Activated naive CD4-positive, alpha-beta T cell treated with anti-CD3 and anti-CD28 coated beads, Interleukin-2, amount 10 ng/mL, durations not matched to agents 7 days and 5 days (primary cell): Measurements from ENCODE around the gene RASGRF2.

Experiments used
- CTCF ChIA-PET: fragments of 350-600 bp; sonication (Branson Sonifier 250); formaldehyde crosslinking; loops from one replicate; lab custom pipeline; 2021; ENCODE audit warnings: antibody characterized with exemption; lab: Charles Lee
- DNase-seq: peaks from one replicate; pipeline ENCODE4 v3.0.0-alpha.2; 2020
- H3K27ac Mint-ChIP-seq: one replicate; pipeline ENCODE4 v1.8.0; 2021; ENCODE audit warnings: mild to moderate bottlenecking, moderate library complexity, mixed read lengths
- H3K27me3 Mint-ChIP-seq: one replicate; pipeline ENCODE4 v1.8.0; 2021; ENCODE audit warnings: mild to moderate bottlenecking, mixed read lengths
- H3K36me3 Mint-ChIP-seq: one replicate; pipeline ENCODE4 v1.8.0; 2021; ENCODE audit warnings: mixed read lengths
- H3K4me1 Mint-ChIP-seq: one replicate; pipeline ENCODE4 v1.8.0; 2021; ENCODE audit warnings: mixed read lengths
- H3K4me3 Mint-ChIP-seq: one replicate; pipeline ENCODE4 v1.8.0; 2021; ENCODE audit warnings: mild to moderate bottlenecking, moderate library complexity, mixed read lengths
- H3K9me3 Mint-ChIP-seq: one replicate; pipeline ENCODE4 v1.8.0; 2021; ENCODE audit warnings: mixed read lengths

RASGRF2 gene

DNA sequence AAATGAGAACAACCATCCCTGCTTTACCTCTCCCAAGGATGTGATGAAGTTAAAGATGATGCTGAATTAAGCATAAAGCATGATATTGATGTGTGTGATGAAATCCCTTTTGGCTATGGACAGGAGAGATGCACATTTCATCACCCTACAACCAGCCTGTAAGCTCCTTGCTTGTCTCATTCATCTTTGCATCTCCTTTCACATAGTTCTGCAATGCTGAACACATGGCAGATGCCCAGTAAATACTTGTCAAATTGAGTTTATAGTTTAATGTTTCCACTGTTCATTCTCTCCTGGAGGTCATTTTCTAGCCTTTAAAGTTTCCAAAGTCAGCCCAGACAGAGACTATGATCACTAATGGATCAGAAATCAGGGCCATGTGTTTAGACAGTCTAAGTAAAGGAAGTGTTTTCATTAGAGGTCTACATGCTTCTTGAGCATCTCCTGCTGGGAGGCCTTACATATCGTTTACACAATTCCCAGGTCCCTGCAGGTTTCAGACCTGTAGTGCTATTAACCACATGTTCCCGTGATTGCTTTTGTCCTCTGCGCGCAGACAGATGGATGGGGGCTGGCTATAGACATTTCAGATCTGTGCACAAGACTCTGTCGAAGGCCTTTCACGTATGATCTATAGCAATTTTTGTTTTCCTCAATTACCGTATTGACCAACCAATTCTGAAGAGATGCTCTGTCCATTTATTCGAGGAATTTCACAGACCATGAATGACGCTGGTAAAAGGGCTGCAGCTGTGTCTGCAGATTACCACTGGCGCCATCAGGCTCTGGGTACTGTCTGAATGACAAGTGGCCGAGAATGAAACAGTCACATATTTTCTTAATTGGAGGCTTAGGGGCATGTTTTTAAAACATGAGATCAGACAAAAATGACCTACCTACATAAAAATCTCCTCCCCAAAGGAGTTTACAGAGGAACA, 223.9 kb downstream of the RASGRF2 start:
- Mint-ChIP-seq H3K4me1 (peaks cover 25% of the 10 kb centered on the region), H3K9me3 (no peaks in the 10 kb centered on the region), H3K27ac (no peak overlapping the region), H3K36me3 (no peaks in the 10 kb centered on the region), H3K4me3 (no peak overlapping the region), H3K27me3 (no peaks in the 10 kb centered on the region)
- CTCF ChIA-PET, result interaction anchor here (0.6 to 1.2 kb wide), 3 partner anchors 18 to 263 kb away, joined by 3 to 5 read pairs (median 3); no protein-coding TSS in a partner anchor
- DNase-seq, result no peak

DNA sequence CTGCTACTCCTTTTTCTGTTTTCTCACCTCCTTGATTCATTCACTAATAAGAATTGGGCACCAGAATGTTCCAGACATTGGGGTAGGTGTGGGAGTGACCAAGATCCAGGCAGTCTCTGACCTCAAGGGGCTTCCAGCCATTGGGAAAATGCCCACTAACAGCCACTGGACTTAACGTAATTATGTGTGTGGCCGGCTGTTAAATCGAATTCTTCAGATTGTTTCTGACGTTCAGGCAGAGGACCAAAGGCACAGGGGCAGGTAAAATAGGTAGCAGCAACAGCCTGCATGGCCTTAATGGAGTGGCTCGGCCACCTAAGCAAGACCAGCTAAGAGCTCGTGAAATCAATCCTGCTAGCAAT, 224.6 kb downstream of the RASGRF2 start:
- no peak for DNase-seq
- no peak overlapping the region for H3K27ac Mint-ChIP-seq
- peaks cover 25% of the 10 kb centered on the region for H3K4me1 Mint-ChIP-seq
- no peaks in the 10 kb centered on the region for H3K9me3 Mint-ChIP-seq
- no peaks in the 10 kb centered on the region for H3K27me3 Mint-ChIP-seq
- no peak overlapping the region for H3K4me3 Mint-ChIP-seq
- no peaks in the 10 kb centered on the region for H3K36me3 Mint-ChIP-seq
- CTCF ChIA-PET, result interaction anchor here (1.9 kb wide), 1 partner anchor 474 kb away, joined by 4 read pairs; no protein-coding TSS in a partner anchor

DNA sequence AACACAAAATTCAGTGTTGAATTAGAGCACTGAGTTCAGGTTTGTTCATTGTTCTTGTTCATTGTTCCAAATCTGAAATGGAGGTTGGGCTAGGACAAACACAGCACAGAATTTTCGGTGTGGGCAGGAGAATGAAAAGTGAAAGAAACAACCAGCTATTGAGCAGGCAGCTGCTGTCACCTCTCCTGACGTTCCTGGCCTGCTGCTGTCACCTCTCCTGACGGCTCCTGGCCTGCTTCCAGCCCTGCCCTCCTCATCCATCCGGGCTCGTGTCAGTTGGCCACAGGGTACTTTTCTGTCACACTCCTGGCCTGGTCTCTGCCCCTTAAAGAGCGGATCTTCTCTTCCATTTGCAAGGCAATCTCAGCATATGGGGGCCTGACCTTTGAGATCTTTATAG, 227.7 kb downstream of the RASGRF2 start:
- H3K9me3 Mint-ChIP-seq, result no peaks in the 10 kb centered on the region
- CTCF ChIA-PET, result no interaction called here
- DNase-seq, result no peak
- H3K27ac Mint-ChIP-seq, result peak overlapping the region; percentile 79
- H3K27me3 Mint-ChIP-seq, result no peaks in the 10 kb centered on the region
- no peaks in the 10 kb centered on the region for H3K36me3 Mint-ChIP-seq
- peaks cover 22% of the 10 kb centered on the region for H3K4me1 Mint-ChIP-seq
- H3K4me3 Mint-ChIP-seq, result no peak overlapping the region

DNA sequence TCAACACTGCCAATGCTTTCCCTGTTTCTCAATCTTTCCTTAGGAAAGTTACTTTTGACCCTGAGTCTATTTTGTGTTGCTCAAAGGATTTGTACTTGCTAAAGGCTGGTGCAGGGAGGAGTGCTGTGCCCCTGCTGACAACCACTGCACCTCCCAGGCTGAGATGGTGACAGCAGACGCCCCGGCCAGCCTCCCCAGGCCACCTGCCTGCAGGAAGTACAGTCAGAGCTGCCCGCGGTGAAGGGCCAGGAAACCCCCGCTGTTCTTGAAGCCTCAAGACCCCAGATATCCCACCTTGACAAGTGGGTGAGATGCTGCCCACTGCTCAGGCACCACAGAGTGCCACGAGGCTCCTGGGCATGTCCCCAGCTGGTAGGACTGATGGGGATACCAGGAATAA, 228.8 kb downstream of the RASGRF2 start:
- Mint-ChIP-seq H3K36me3 (no peaks in the 10 kb centered on the region), H3K4me1 (peaks cover 13% of the 10 kb centered on the region), H3K9me3 (no peaks in the 10 kb centered on the region), H3K4me3 (no peak overlapping the region), H3K27ac (no peak overlapping the region), H3K27me3 (no peaks in the 10 kb centered on the region)
- CTCF ChIA-PET, result no interaction called here
- DNase-seq, result no peak

DNA sequence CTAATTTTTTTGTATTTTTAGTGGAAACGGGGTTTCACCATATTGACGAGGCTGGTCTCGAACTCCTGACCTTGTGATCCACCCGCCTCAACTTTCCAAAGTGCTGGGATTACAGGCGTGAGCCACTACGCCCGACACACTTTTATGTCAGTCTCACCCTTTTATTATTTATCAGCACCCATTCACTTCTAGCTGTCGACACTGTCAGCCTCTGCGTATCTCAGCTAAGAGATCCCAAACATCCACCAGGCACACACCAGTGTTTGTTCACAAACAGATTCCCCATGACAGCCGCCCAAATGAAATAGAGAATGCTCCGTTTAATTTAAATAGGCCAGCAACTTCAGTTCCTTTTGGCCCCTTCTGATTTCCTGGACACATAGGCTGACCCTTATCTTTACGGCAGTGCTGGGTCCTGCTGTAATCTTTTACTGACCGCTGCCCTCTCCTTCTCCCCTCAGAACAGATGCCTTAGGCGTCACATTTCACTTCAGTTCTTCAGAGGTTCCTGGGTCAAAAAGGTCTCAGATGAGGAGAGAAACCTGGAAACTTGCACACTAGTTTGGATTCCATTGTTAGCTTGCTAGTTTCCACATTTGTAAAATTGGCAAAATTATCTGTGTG, 229.8 kb downstream of the RASGRF2 start:
- peaks cover 2% of the 10 kb centered on the region for H3K27me3 Mint-ChIP-seq
- no peak overlapping the region for H3K27ac Mint-ChIP-seq
- no peak overlapping the region for H3K4me3 Mint-ChIP-seq
- H3K9me3 Mint-ChIP-seq, result no peaks in the 10 kb centered on the region
- peaks cover 20% of the 10 kb centered on the region for H3K4me1 Mint-ChIP-seq
- DNase-seq, result no peak
- H3K36me3 Mint-ChIP-seq, result no peaks in the 10 kb centered on the region
- CTCF ChIA-PET, result no interaction called here

DNA sequence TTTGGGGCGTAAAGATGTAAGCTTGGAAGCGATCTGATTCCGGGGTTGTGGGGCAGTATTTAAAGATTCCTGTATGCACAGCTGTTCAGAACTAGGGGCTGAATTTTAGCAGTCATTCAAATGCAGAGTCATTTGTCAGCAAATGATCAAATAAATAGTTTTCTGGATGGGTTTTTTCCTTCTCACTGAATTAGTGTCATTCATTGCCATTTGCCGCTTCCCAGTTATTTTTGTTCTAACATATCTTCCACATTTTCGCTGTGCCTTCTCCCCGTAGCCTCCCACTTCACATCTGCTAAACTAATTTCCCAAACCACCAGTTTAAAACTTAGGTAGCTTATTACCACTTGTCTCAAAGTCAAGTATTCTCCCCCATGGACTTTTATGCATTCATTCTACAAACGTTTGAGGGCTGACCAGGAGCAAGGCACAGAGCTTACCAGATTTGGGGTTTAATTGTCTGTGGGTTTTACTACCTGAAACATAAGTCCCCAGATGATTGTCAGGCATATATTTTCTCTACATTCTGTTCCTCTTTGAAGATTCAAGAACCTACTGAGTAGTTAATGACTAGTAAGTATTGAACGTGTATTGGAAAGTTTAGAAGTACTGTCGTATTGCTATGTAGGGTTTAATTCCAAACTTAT, 231.7 kb downstream of the RASGRF2 start:
- Mint-ChIP-seq H3K27ac (no peak overlapping the region), H3K27me3 (peaks cover 4% of the 10 kb centered on the region)
- CTCF ChIA-PET, result interaction anchor here (1.0 to 2.2 kb wide), 3 partner anchors 83 to 505 kb away, joined by 3 to 6 read pairs (median 4); no protein-coding TSS in a partner anchor

DNA sequence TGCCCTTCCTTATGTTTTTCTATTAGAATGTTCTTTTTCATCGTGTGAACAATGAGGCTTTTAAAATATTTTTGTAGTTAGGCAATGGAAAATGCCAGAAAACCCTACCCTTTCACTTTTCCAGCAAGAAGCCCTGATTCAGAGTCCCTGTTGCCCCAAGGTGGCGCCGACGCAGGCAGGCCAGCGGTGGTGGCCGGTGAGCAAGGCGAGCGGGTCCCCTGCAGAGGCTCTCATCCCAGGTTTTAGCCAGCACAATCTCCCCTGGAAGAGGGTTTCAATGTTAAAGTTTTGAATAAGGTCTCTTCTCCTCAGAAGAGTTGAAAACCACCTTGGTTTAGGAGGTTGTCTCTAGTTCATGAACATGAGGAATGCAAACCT, 232.2 kb downstream of the RASGRF2 start:
- Mint-ChIP-seq H3K27ac (no peak overlapping the region), H3K9me3 (no peaks in the 10 kb centered on the region), H3K27me3 (peaks cover 4% of the 10 kb centered on the region), H3K4me3 (no peak overlapping the region), H3K4me1 (peaks cover 22% of the 10 kb centered on the region), H3K36me3 (no peaks in the 10 kb centered on the region)
- CTCF ChIA-PET, result interaction anchor here (1.0 to 2.2 kb wide), 2 partner anchors 84 to 505 kb away, joined by 4 to 6 read pairs; no protein-coding TSS in a partner anchor
- DNase-seq, result no peak

More for the DNA sequence above, 231.7 kb downstream of the RASGRF2 start:
- DNase-seq, result no peak
- Mint-ChIP-seq H3K9me3 (no peaks in the 10 kb centered on the region), H3K4me1 (peaks cover 22% of the 10 kb centered on the region), H3K36me3 (no peaks in the 10 kb centered on the region), H3K4me3 (no peak overlapping the region)

DNA sequence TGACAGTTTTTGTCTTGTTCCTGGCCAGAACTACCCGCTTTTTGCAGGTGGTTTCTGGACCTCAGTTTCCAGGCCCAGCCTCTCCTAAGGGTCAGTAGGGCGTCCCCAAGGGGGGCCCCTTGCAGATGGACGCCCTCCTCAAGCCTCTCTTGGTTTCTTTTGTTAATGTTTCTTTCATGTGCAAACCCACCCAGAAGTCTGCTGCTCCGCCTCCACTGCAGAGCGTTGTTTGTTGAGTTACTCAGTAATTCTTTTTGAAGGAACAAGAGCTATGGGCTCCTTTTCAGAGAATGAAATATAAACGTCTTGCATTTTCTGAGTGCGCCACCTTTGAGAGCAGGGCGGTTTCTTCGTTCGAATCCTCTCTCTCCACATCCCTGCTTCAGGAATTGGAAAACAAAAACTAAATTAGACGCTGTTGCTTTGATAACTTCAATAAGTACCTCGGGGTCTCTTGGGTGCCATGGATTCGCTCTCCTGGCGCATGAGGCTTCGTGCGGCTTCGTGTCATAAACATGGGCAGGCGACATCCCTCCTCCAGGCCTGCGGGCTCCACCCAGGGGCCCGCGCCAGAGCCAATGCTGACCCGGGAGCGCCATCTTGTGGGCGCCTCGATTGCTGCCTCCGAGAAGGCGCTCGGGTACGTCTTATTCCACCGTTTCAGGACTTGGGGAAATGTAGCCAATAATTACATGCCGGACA, 234.6 kb downstream of the RASGRF2 start:
- Mint-ChIP-seq H3K27me3 (peaks cover 4% of the 10 kb centered on the region), H3K9me3 (no peaks in the 10 kb centered on the region), H3K27ac (no peak overlapping the region), H3K4me3 (no peak overlapping the region), H3K36me3 (no peaks in the 10 kb centered on the region), H3K4me1 (peaks cover 11% of the 10 kb centered on the region)
- DNase-seq, result peak; percentile 87
- CTCF ChIA-PET, result interaction anchor here (0.6 to 2.7 kb wide), 18 partner anchors 10 to 971 kb away, joined by 3 to 14 read pairs (median 3); partner anchors contain the start of gene ZCCHC9

DNA sequence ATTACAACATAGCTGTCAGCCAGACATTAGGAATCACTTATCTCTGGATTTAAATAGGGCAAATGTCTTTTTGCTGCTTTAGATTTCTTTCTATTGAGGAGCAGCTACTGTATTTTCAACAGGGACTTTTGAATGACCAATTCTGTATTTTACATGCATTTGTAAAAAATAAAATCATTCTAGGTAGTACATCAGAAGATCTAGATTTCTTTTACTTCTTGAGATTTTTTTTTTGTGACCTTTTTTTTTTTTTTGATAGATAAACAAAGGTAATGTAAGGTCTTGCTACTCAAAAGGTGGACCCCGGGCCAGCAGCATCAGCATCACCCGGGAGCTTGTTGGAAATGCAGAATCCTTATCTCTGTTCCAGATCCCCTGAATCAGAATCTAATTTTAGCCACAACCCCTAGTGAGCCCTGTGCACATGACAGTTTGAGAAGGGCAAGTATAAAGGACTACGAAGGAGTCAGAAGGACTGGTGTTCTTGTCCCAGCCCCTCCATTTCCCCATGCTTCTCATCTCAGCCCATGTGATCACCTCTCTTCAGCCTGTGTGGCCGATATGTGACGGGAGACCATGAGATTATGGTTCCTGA, 235.3 kb downstream of the RASGRF2 start:
- H3K4me3 Mint-ChIP-seq, result no peak overlapping the region
- CTCF ChIA-PET, result interaction anchor here (0.6 to 2.7 kb wide), 19 partner anchors 10 to 970 kb away, joined by 3 to 14 read pairs (median 3); partner anchors contain the start of gene ZCCHC9
- H3K36me3 Mint-ChIP-seq, result no peaks in the 10 kb centered on the region
- no peak for DNase-seq
- H3K4me1 Mint-ChIP-seq, result peaks cover 11% of the 10 kb centered on the region
- H3K27me3 Mint-ChIP-seq, result peaks cover 4% of the 10 kb centered on the region
- H3K9me3 Mint-ChIP-seq, result no peaks in the 10 kb centered on the region
- H3K27ac Mint-ChIP-seq, result no peak overlapping the region

DNA sequence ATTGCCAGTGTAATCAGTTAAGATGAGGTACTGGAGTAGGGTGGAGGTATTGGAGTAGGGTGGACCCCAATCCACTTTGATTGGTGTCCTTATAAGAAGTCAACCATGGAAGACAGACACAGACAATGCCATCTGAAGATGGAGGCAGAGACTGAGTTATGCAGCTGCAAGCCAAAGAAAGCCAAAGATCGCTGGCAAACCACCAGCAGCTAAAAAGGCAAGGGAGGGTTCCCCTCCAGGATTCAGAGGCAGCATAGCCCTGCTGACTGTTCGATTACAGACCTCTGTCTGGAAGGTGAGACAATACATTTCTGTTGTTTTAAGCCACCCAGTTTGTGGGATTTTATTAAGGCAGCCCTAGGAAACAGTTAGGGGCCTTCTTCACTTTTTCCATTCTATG, 242.5 kb downstream of the RASGRF2 start:
- H3K27ac Mint-ChIP-seq, result no peak overlapping the region
- H3K4me3 Mint-ChIP-seq, result no peak overlapping the region
- no peaks in the 10 kb centered on the region for H3K9me3 Mint-ChIP-seq
- H3K27me3 Mint-ChIP-seq, result no peaks in the 10 kb centered on the region
- H3K36me3 Mint-ChIP-seq, result no peaks in the 10 kb centered on the region
- DNase-seq, result no peak
- H3K4me1 Mint-ChIP-seq, result no peaks in the 10 kb centered on the region
- CTCF ChIA-PET, result no interaction called here

DNA sequence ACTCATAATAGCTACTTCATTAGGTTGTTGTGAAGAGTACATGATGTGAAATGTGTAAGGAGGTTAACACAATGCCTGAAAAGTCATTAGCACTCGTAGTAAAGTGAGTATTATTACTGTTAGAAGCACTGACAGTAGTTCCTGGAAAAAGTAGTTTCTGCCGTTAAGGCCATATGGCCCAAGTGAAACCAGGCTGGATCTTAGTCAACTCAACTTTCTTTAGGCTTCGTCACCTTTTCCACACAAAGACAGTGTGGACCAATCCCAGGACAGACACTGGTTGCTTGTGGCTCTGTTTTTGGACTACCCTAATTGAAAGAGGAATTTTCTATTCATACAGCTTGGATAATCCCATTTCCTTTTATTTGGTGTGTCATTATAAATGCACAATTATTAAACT, 243.6 kb downstream of the RASGRF2 start:
- Mint-ChIP-seq H3K4me3 (no peak overlapping the region), H3K36me3 (no peaks in the 10 kb centered on the region), H3K27ac (no peak overlapping the region), H3K9me3 (no peaks in the 10 kb centered on the region), H3K27me3 (no peaks in the 10 kb centered on the region), H3K4me1 (no peaks in the 10 kb centered on the region)
- DNase-seq, result no peak
- CTCF ChIA-PET, result interaction anchor here (1.2 kb wide), 1 partner anchor 21 kb away, joined by 4 read pairs; no protein-coding TSS in a partner anchor

DNA sequence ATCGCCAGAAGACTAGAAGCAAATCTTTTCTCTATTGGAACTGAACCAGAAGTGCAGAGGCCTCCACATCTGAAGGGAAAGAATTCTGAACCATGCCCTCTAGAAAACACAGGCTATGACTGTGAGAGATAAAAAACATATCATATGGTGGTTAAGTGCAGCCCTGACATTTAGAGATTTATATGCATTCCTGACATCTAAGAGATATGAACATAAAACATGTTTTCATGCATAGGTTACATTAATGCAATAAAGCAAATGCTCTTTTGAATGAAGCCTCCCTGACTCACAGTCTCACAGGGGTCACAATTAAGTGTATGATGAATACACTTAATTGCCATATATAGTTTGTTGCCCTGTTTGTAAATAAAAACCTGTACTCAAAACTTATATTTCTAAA, 244.0 kb downstream of the RASGRF2 start:
- CTCF ChIA-PET, result interaction anchor here (1.2 kb wide), 1 partner anchor 21 kb away, joined by 4 read pairs; no protein-coding TSS in a partner anchor
- Mint-ChIP-seq H3K4me3 (no peak overlapping the region), H3K27ac (no peak overlapping the region), H3K9me3 (no peaks in the 10 kb centered on the region), H3K36me3 (no peaks in the 10 kb centered on the region), H3K27me3 (no peaks in the 10 kb centered on the region), H3K4me1 (no peaks in the 10 kb centered on the region)
- no peak for DNase-seq

DNA sequence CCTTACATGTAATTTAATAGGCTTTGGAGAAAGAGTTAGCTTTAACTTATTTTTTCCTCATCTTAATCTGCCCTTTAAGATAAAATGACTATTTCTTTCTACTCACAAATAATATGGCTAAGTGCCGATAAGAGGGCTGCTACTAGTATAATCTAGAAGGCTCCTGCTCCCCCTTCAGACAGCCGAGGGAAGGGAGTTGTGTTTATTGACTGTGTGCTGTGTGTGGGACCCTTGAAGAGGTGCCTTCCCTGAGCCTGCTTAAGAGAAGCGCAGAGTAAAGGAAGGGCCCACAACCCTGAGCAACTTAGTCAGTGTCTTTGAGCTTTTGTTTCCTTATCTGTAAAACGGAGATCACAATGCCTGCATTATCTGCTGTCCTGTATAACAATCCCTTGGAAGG, 244.9 kb downstream of the RASGRF2 start:
- Mint-ChIP-seq H3K4me3 (no peak overlapping the region), H3K9me3 (no peaks in the 10 kb centered on the region), H3K4me1 (no peaks in the 10 kb centered on the region), H3K27me3 (no peaks in the 10 kb centered on the region), H3K27ac (no peak overlapping the region), H3K36me3 (no peaks in the 10 kb centered on the region)
- DNase-seq, result no peak
- CTCF ChIA-PET, result interaction anchor here (1.1 kb wide), 1 partner anchor 10 kb away, joined by 3 read pairs; no protein-coding TSS in a partner anchor
